Sigmoid colon (tissue), 7 donors: ENCODE data around the gene ZNF253. TPM values are rescaled to one million over a fixed set of nuclear protein-coding genes. Genes with fewer than 3 reads are reported as not detected.
A peak's percentile ranks its signal among the peaks of the same experiment; 100 is the strongest.
"Not testable (repeated sequence)": the region's sequence is repeated elsewhere in the genome, so short reads cannot be mapped to it uniquely, and the experiment has no call there.

Experiments used
- DNase-seq: peaks from one replicate; pipeline ENCODE4 v3.0.0-alpha.2; 2019
- H3K27ac ChIP-seq, 4 donors: fragments of 200-600 bp; sonication (generic); one replicate each; pipeline ENCODE4 v1.5.1; 2016 to 2019; ENCODE audit warnings: mild to moderate bottlenecking in 1 of 4
- H3K27me3 ChIP-seq, 3 donors: fragments of 200-600 bp; sonication (generic); one replicate each; pipeline ENCODE4 v1.5.1; 2019; ENCODE audit warnings: mild to moderate bottlenecking in 1 of 3
- H3K36me3 ChIP-seq, 4 donors: fragments of 200-600 bp; sonication (generic); one replicate each; pipeline ENCODE4 v1.5.1; 2016 to 2019
- H3K4me1 ChIP-seq, 4 donors: fragments of 200-600 bp; sonication (generic); one replicate each; pipeline ENCODE4 v1.5.1; 2017 to 2019
- H3K4me3 ChIP-seq, 4 donors: fragments of 200-600 bp; sonication (generic); one replicate each; pipeline ENCODE4 v1.5.1; 2017 to 2019; ENCODE audit warnings: mild to moderate bottlenecking in 2 of 4, moderate library complexity in 1 of 4
- H3K9me3 ChIP-seq, 4 donors: fragments of 200-600 bp in 3 of 4; sonication (generic) in 3 of 4; one replicate each; pipeline versions ENCODE4 v1.5.1 to v1.6.1; 2013 to 2019
- CTCF ChIP-seq, 4 experiments: fragments of 450-650 bp in 3 of 4; fragments of 200-600 bp in 1 of 4; IDR thresholded peaks; one replicate each; pipeline ENCODE4 v1.5.1; 2016 to 2019; ENCODE audit warnings: antibody characterized with exemption in 4 of 4, mild to moderate bottlenecking in 3 of 4, moderate library complexity in 2 of 4
- EP300 ChIP-seq, 4 donors: sonication (generic); formaldehyde crosslinking; IDR thresholded peaks; one replicate each; pipeline ENCODE4 v1.6.1; 2017; ENCODE audit warnings: antibody characterized with exemption in 4 of 4
- POLR2A ChIP-seq, 2 donors: fragments of 450-650 bp; IDR thresholded peaks; one replicate each; pipeline ENCODE4 v1.6.1; 2016; ENCODE audit warnings: antibody characterized with exemption in 2 of 2, mild to moderate bottlenecking in 2 of 2, moderate library complexity in 2 of 2
- POLR2AphosphoS5 ChIP-seq, 4 donors: sonication (generic); formaldehyde crosslinking; IDR thresholded peaks; one replicate each; pipeline ENCODE4 v1.6.1; 2017; ENCODE audit warnings: antibody characterized with exemption in 4 of 4
- WGBS, 2 donors: extraction: QIAGEN DNeasy Blood & Tissue Kit; methylation state at CpG; one replicate each; pipeline ENCODE4 v1.1.7; 2013; 5-methylcytosine and 5-hydroxymethylcytosine counted together
- intact Hi-C: fragments of 100-400 bp; cut with DNase I; formaldehyde crosslinking; loops from one replicate; pipeline ENCODE4 v1.15.1; 2023
- polyA plus RNA-seq, 3 donors: library from polyadenylated mRNA; stranded (reverse); fragments of 200-250 nt; gene quantifications; one replicate each; pipeline ENCODE4 v1.2.3, GENCODE V29; 2013
- total RNA-seq, 4 donors: library from RNA; depleted of rRNA; stranded (reverse); fragments of >200 nt; gene quantifications; one replicate each; pipeline ENCODE4 v1.1.0, GENCODE V29; 2016
- donor health status: healthy with polysubstance abuse.
- donor health status: Bipolar disorder and iron deficiency.
- donor health status: healthy.

ZNF253 gene
- total and polyA plus RNA-seq, 7 donors = 2.4 to 11.6 (median 5.5) TPM

- DNase-seq = no peak
- no peak for TF ChIP-seq POLR2AphosphoS5 (IDR thresholded peaks at IDR 0.05)
- TF ChIP-seq EP300 (IDR thresholded peaks at IDR 0.05) = no peak
- TF ChIP-seq POLR2A (IDR thresholded peaks at IDR 0.05) = no peak
- TF ChIP-seq CTCF (IDR thresholded peaks at IDR 0.05) = no peak
- H3K9me3 ChIP-seq = no peaks in the 10 kb centered on the region
- no peaks in the 10 kb centered on the region for H3K36me3 ChIP-seq
- intact Hi-C loops = loop anchor here (10.0 kb wide), 3 partner anchors 85 to 175 kb away; partner anchors contain the start of genes ZNF14 and ZNF506
- WGBS, 2 donors = 89 to 96% methylated on average over 2 of the region's 2 CpGs
- H3K27me3 ChIP-seq = no peaks in the 10 kb centered on the region
- no peak overlapping the region for H3K4me3 ChIP-seq
- peaks cover 0 to 7% (median 2%) of the 10 kb centered on the region in 4 donors for H3K4me1 ChIP-seq
- no peak overlapping the region for H3K27ac ChIP-seq
Observed at GRCh38 chr19:19909654-19910053, 44.0 kb downstream of the ZNF253 start.

GRCh38 chr19:19911150-19911549, 45.5 kb downstream of the ZNF253 start:
- TF ChIP-seq EP300 (IDR thresholded peaks at IDR 0.05) (no peak), POLR2AphosphoS5 (IDR thresholded peaks at IDR 0.05) (peak in 1 of 4 donors; percentile 8)
- WGBS, 2 donors = 95% methylated on average over 1 of the region's 1 CpG
- Histone ChIP-seq H3K4me3 (no peak overlapping the region), H3K4me1 (peaks cover 0 to 7% (median 2%) of the 10 kb centered on the region in 4 donors), H3K36me3 (no peaks in the 10 kb centered on the region), H3K27me3 (no peaks in the 10 kb centered on the region), H3K9me3 (no peaks in the 10 kb centered on the region), H3K27ac (peak overlapping the region in 1 of 4 donors; percentile 2)
- DNase-seq = no peak
- intact Hi-C loops = no loop called here

- intact Hi-C loops = no loop called here
- no peak overlapping the region for H3K27ac ChIP-seq
- H3K4me3 ChIP-seq = no peak overlapping the region
- no peaks in the 10 kb centered on the region for H3K27me3 ChIP-seq
- WGBS, 2 donors = 88% methylated on average over 3 of the region's 3 CpGs
- DNase-seq = no peak
- H3K4me1 ChIP-seq = peaks cover 0 to 7% (median 0%) of the 10 kb centered on the region in 4 donors
- H3K36me3 ChIP-seq = peaks cover 0 to 11% (median 0%) of the 10 kb centered on the region in 4 donors
- no peaks in the 10 kb centered on the region for H3K9me3 ChIP-seq
- no peak for TF ChIP-seq EP300 (IDR thresholded peaks at IDR 0.05)
Observed at GRCh38 chr19:19914596-19914995, 48.9 kb downstream of the ZNF253 start.

GRCh38 chr19:19930417-19930816, 64.7 kb downstream of the ZNF253 start:
- H3K27me3 ChIP-seq, H3K4me1 ChIP-seq, H3K27ac ChIP-seq, H3K4me3 ChIP-seq, intact Hi-C loops: not testable (repeated sequence)
- WGBS, 2 donors = 88 to 89% methylated on average over 7 of the region's 7 CpGs
- Histone ChIP-seq H3K36me3 (peaks cover 0 to 44% (median 20%) of the 10 kb centered on the region in 4 donors), H3K9me3 (peaks cover 0 to 26% (median 10%) of the 10 kb centered on the region in 4 donors)
- peak in 3 of 4 experiments; percentile 20 to 62 (median 51) for TF ChIP-seq CTCF (IDR thresholded peaks at IDR 0.05)
- peak; percentile 73 for DNase-seq

- DNase-seq, H3K4me1 ChIP-seq, intact Hi-C loops, H3K4me3 ChIP-seq, H3K27ac ChIP-seq, H3K27me3 ChIP-seq: not testable (repeated sequence)
- peaks cover 0 to 31% (median 13%) of the 10 kb centered on the region in 4 donors for H3K9me3 ChIP-seq
- peaks cover 0 to 28% (median 12%) of the 10 kb centered on the region in 4 donors for H3K36me3 ChIP-seq
- WGBS, 2 donors = 96 to 97% methylated on average over 3 of the region's 3 CpGs
Observed at GRCh38 chr19:19933432-19934314, 68.0 kb downstream of the ZNF253 start.

GRCh38 chr19:19937403-19937802, 71.7 kb downstream of the ZNF253 start:
- no peak overlapping the region for H3K4me3 ChIP-seq
- H3K27ac ChIP-seq = no peak overlapping the region
- no peaks in the 10 kb centered on the region for H3K4me1 ChIP-seq
- H3K27me3 ChIP-seq = no peaks in the 10 kb centered on the region
- no peak for DNase-seq
- H3K9me3 ChIP-seq = peaks cover 0 to 31% (median 13%) of the 10 kb centered on the region in 4 donors
- 93 to 95% methylated on average over 2 of the region's 2 CpGs for WGBS, 2 donors
- intact Hi-C loops = no loop called here
- TF ChIP-seq POLR2A (IDR thresholded peaks at IDR 0.05) (no peak), CTCF (IDR thresholded peaks at IDR 0.05) (no peak), POLR2AphosphoS5 (IDR thresholded peaks at IDR 0.05) (no peak), EP300 (IDR thresholded peaks at IDR 0.05) (no peak)
- peaks cover 0 to 17% (median 12%) of the 10 kb centered on the region in 4 donors for H3K36me3 ChIP-seq
